Gastrocnemius medialis (tissue), 4 donors: ENCODE results near the gene MGME1. TPM values are rescaled to one million over a fixed set of nuclear protein-coding genes. Genes with fewer than 3 reads are reported as not detected.

Experiments used
- ATAC-seq, 2 donors: fragments of 150-250 bp; one replicate each; pipeline ENCODE4 v1.9.1; 2016
- DNase-seq, 2 donors: peaks; one replicate each; pipeline ENCODE4 v3.0.0-alpha.2; 2019
- H3K27ac ChIP-seq, 4 donors: fragments of 200-600 bp; sonication (generic); 1 replicate in 1 of 4; 2 replicates in 3 of 4; pipeline ENCODE4 v1.5.1; 2016 to 2018; ENCODE audit warnings: mild to moderate bottlenecking in 2 of 4, moderate library complexity in 1 of 4
- H3K27me3 ChIP-seq, 3 donors: fragments of 200-600 bp; sonication (generic) in 2 of 3; 1 replicate in 1 of 3; 2 replicates in 2 of 3; pipeline versions ENCODE4 v1.5.1 to v1.6.0; 2016 to 2019; ENCODE audit warnings: mild to moderate bottlenecking in 1 of 3, moderate library complexity in 1 of 3
- H3K36me3 ChIP-seq, 2 donors: fragments of 200-600 bp; sonication (generic) in 1 of 2; one replicate each; pipeline ENCODE4 v1.5.1; 2017 to 2018
- H3K4me1 ChIP-seq, 2 donors: fragments of 200-600 bp; sonication (generic) in 1 of 2; one replicate each; pipeline ENCODE4 v1.5.1; 2016 to 2017; ENCODE audit warnings: mild to moderate bottlenecking in 2 of 2
- H3K4me3 ChIP-seq, 4 donors: fragments of 200-600 bp; sonication (generic) in 3 of 4; 1 replicate in 1 of 4; 2 replicates in 3 of 4; pipeline ENCODE4 v1.5.1; 2016 to 2019; ENCODE audit warnings: mild to moderate bottlenecking in 2 of 4
- H3K9me3 ChIP-seq, 3 donors: fragments of 200-600 bp; sonication (generic) in 2 of 3; 1 replicate in 1 of 3; 2 replicates in 2 of 3; pipeline ENCODE4 v1.5.1; 2016 to 2019
- POLR2A ChIP-seq, 2 donors: fragments of 450-650 bp; IDR thresholded peaks; one replicate each; pipeline ENCODE4 v1.6.1; 2017; ENCODE audit warnings: antibody characterized with exemption in 2 of 2, mild to moderate bottlenecking in 2 of 2, moderate library complexity in 2 of 2
- in situ Hi-C, 4 donors: fragments of 200-750 bp; cut with MboI; loops; one replicate each; pipeline versions ENCODE4 v1.15.0 to v1.8.0; 2017; ENCODE audit warnings: low sequenced_read_pairs in 4 of 4
- intact Hi-C: fragments of 100-400 bp; cut with DNase I; formaldehyde crosslinking; loops from one replicate; pipeline ENCODE4 v1.15.1; 2023; ENCODE audit warnings: low total_unique reads
- total RNA-seq, 4 donors: library from RNA; depleted of rRNA; stranded (reverse); fragments of >200 nt; gene quantifications; one replicate each; pipeline versions ENCODE4 v1.1.0 to v1.2.3, GENCODE V29; 2016
- TF ChIP-seq, protein P1 (sequence below), 5 experiments: fragments of 450-650 bp in 3 of 5; fragments of 200-600 bp in 2 of 5; sonication (generic) in 2 of 5; IDR thresholded peaks in 4 of 5; conservative IDR thresholded peaks in 1 of 5; 1 replicate in 4 of 5; 2 replicates in 1 of 5; pipeline ENCODE4 v1.5.1; 2016 to 2019; ENCODE audit warnings: antibody characterized with exemption in 5 of 5, mild to moderate bottlenecking in 3 of 5, moderate library complexity in 3 of 5

The MGME1 gene
- total RNA-seq, 4 donors from 2014 or later, result 5.2 to 9.1 (median 7.2) TPM

DNA sequence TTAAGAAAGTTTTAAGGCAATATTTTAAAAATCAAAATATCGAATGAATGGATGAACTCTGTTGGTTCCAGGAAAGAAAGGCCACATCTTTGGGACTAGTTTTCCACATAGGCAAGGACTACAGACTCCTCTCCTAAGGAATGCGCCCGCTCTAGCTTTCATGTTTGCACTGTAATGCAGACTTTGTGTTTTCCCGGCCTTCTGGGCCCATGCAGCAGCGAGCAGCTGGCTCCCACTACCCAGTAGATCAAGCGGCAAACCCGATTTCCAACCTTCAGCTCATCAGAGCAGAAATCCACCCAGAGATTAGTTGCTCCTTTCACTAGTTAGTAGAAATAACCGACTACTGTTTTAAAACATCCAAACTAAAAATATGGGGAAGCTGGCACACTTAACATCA lies 61.2 kb downstream of the MGME1 start:
- no peaks in the 10 kb centered on the region for H3K4me1 ChIP-seq
- no peak for DNase-seq
- no peak for ATAC-seq
- H3K4me3 ChIP-seq, result no peak overlapping the region
- no peak overlapping the region for H3K27ac ChIP-seq
- intact Hi-C loops, result no loop called here
- peaks cover 0 to 3% (median 0%) of the 10 kb centered on the region in 3 donors for H3K27me3 ChIP-seq
- H3K9me3 ChIP-seq, result no peaks in the 10 kb centered on the region
- in situ Hi-C loops, result no loop called here
- no peak for TF ChIP-seq POLR2A (IDR thresholded peaks at IDR 0.05)
- TF ChIP-seq, protein P1, sequence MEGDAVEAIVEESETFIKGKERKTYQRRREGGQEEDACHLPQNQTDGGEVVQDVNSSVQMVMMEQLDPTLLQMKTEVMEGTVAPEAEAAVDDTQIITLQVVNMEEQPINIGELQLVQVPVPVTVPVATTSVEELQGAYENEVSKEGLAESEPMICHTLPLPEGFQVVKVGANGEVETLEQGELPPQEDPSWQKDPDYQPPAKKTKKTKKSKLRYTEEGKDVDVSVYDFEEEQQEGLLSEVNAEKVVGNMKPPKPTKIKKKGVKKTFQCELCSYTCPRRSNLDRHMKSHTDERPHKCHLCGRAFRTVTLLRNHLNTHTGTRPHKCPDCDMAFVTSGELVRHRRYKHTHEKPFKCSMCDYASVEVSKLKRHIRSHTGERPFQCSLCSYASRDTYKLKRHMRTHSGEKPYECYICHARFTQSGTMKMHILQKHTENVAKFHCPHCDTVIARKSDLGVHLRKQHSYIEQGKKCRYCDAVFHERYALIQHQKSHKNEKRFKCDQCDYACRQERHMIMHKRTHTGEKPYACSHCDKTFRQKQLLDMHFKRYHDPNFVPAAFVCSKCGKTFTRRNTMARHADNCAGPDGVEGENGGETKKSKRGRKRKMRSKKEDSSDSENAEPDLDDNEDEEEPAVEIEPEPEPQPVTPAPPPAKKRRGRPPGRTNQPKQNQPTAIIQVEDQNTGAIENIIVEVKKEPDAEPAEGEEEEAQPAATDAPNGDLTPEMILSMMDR (IDR thresholded peaks at IDR 0.05 in 4 of 5, conservative IDR thresholded peaks at IDR 0.05 in 1 of 5), result no peak
- H3K36me3 ChIP-seq, result no peaks in the 10 kb centered on the region

DNA sequence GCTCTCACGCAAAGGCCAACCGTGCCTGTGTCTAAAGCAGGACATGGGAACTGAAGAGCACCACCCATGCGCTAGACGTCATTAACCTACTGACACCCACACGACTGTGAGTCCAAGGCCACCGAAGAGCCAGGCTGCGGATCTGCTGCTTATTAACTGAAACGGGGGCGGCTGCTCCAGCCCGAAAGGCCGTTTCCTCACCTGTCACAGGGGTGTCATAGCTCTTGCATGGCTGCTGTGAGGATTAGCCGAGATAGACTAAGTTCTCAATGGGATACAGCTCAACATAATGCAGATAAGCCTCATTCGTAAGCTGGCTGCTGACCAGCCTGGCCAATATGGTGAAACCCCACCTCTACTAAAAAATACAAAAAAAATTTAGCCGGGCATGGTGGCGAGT lies 62.2 kb downstream of the MGME1 start:
- in situ Hi-C loops, result no loop called here
- no peaks in the 10 kb centered on the region for H3K36me3 ChIP-seq
- no peaks in the 10 kb centered on the region for H3K9me3 ChIP-seq
- H3K4me3 ChIP-seq, result no peak overlapping the region
- H3K4me1 ChIP-seq, result no peaks in the 10 kb centered on the region
- ATAC-seq (no peak), DNase-seq (no peak)
- TF ChIP-seq, protein P1 (IDR thresholded peaks at IDR 0.05 in 4 of 5, conservative IDR thresholded peaks at IDR 0.05 in 1 of 5), result no peak
- TF ChIP-seq POLR2A (IDR thresholded peaks at IDR 0.05), result no peak
- no peak overlapping the region for H3K27ac ChIP-seq
- intact Hi-C loops, result no loop called here
- peaks cover 0 to 3% (median 0%) of the 10 kb centered on the region in 3 donors for H3K27me3 ChIP-seq

DNA sequence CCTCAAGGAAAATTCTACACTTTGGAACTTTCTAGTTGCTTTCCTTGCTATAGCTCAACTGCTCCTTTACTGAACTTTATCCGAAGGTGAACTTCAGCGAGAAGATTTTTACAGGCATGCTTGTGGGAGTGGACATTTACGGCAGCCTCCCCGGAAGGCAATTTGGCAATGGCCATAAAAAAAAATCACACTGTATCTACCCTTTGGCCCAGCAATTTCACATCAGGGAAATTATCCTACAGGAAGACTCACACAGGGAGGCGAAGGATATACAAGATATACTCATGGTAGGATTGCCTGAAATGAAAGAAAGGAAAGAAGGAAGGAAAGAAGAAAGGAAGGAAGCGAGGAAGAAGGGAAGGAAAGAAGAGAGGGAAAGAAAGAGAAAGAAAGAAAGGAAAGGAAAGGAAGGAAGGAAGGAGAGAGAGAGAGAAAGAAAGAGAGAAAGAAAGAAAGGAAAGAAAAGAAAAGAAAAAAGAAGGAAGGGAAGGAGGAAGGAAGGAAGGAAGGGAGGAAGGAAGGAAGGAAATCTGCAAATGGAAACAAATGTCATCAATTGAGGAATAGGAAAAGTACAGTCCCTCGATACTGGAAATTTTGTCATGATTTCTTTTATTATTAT lies 63.2 kb downstream of the MGME1 start:
- peaks cover 0 to 3% (median 0%) of the 10 kb centered on the region in 3 donors for H3K27me3 ChIP-seq
- ATAC-seq (no peak), DNase-seq (no peak)
- H3K9me3 ChIP-seq, result no peaks in the 10 kb centered on the region
- no peak for TF ChIP-seq POLR2A (IDR thresholded peaks at IDR 0.05)
- TF ChIP-seq, protein P1 (IDR thresholded peaks at IDR 0.05 in 4 of 5, conservative IDR thresholded peaks at IDR 0.05 in 1 of 5), result no peak
- no peaks in the 10 kb centered on the region for H3K36me3 ChIP-seq
- no peak overlapping the region for H3K27ac ChIP-seq
- no peaks in the 10 kb centered on the region for H3K4me1 ChIP-seq
- in situ Hi-C loops, result no loop called here
- intact Hi-C loops, result no loop called here
- H3K4me3 ChIP-seq, result no peak overlapping the region

DNA sequence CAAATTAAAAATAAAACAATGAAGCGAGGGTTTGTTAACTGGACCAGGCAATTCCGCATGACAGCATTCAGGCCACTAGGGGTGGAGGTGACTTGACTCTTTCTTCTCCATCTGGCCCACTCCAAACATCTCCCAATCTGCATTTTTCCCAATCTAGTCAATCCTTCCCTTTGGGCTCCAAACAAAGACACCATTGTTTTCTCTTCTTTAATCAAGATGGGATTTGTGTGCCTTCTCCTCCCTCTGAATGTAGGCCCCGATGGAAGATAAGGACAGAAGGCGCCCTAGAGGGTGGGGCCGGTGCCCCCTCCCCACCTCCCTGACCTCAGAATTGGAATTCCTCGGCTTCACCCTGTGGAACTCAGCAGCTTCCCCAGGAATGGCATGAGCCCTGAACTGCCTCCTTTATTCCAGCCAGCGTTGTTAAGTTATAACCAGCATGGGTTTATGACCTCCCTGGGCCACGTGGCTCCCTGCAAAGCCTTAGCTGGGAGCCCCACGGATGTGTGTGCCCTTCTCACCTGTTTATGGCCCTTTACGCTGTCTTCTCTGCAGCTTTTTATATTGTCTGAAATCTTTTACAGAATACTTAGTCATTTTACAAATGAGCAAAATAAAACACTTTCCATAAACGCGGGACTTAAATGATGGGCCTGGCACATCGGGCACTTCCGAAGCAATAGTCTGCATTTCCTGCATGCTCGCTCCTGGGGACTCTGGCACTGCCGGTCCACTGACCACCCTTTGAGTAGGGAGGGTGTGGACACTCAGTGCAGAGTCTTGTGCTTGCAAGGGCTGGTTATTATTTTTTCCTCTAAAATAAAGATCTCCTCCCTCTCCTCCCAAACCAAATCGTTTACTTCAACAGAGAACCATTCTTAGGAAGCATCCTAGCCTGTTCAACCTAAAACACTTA lies 64.4 kb downstream of the MGME1 start:
- in situ Hi-C loops (no loop called here), intact Hi-C loops (no loop called here)
- Histone ChIP-seq H3K4me1 (no peaks in the 10 kb centered on the region), H3K9me3 (no peaks in the 10 kb centered on the region), H3K27me3 (peaks cover 0 to 3% (median 0%) of the 10 kb centered on the region in 3 donors), H3K36me3 (no peaks in the 10 kb centered on the region), H3K4me3 (no peak overlapping the region), H3K27ac (no peak overlapping the region)
- DNase-seq (no peak), ATAC-seq (no peak)
- TF ChIP-seq POLR2A (IDR thresholded peaks at IDR 0.05), result no peak
- TF ChIP-seq, protein P1 (IDR thresholded peaks at IDR 0.05 in 4 of 5, conservative IDR thresholded peaks at IDR 0.05 in 1 of 5), result no peak
